Ovary (tissue), 9 donors: ENCODE data around the gene PNPLA8. TPM values are rescaled to one million over a fixed set of nuclear protein-coding genes. Genes with fewer than 3 reads are reported as not detected.

ENCODE experiments used
- DNase-seq, 5 donors: peaks; one replicate each; pipeline ENCODE4 v3.0.0-alpha.2; 2019 to 2020
- H3K27ac ChIP-seq, 2 donors: fragments of 200-600 bp; one replicate each; pipeline versions ENCODE4 v1.5.1 to v1.8.0; 2019 to 2022
- H3K27me3 ChIP-seq: fragments of 200-600 bp; one replicate; pipeline ENCODE4 v1.8.0; 2022
- H3K36me3 ChIP-seq: fragments of 200-600 bp; sonication (generic); one replicate; pipeline ENCODE4 v1.5.1; 2019
- H3K4me1 ChIP-seq: one replicate; pipeline ENCODE4 v1.8.1; 2013; ENCODE audit warnings: mild to moderate bottlenecking, moderate library complexity; ENCODE audit not compliant: insufficient read depth
- H3K4me3 ChIP-seq: fragments of 200-600 bp; sonication (generic); one replicate; pipeline ENCODE4 v1.5.1; 2017
- H3K9me3 ChIP-seq, 2 donors: fragments of 200-600 bp in 1 of 2; sonication (generic) in 1 of 2; one replicate each; pipeline versions ENCODE4 v1.5.1 to v1.8.1; 2013 to 2019; ENCODE audit warnings: mild to moderate bottlenecking in 1 of 2, moderate library complexity in 1 of 2
- EP300 ChIP-seq: sonication (generic); formaldehyde crosslinking; IDR thresholded peaks from one replicate; pipeline ENCODE4 v1.6.1; 2017; ENCODE audit warnings: antibody characterized with exemption
- POLR2A ChIP-seq: fragments of 450-650 bp; IDR thresholded peaks from one replicate; pipeline ENCODE4 v1.6.1; 2017; ENCODE audit warnings: antibody characterized with exemption, mild to moderate bottlenecking, moderate library complexity
- WGBS, 3 donors: extraction: QIAGEN DNeasy Blood & Tissue Kit in 1 of 3; methylation state at CpG; one replicate each; pipeline versions ENCODE4 v1.1.5 to v1.1.7; 2013 to 2017; 5-methylcytosine and 5-hydroxymethylcytosine counted together
- intact Hi-C, 4 donors: fragments of 100-400 bp; cut with DNase I; formaldehyde crosslinking; loops; one replicate each; pipeline versions ENCODE4 v1.11.0 to v1.15.1; 2022 to 2023
- polyA plus RNA-seq, 2 donors: library from polyadenylated mRNA; stranded (reverse); fragments of 200-250 nt in 1 of 2; fragments of 350-450 nt in 1 of 2; fragmentation: Illumina TruSeq in 1 of 2; extraction: RNeasy Lipid Tissue Mini Kit (QIAGEN cat#74804) in 1 of 2; gene quantifications; one replicate each; pipeline ENCODE4 v1.2.3, GENCODE V29; 2013 to 2014
- total RNA-seq, 7 donors: library from RNA; depleted of rRNA in 2 of 7; stranded (reverse); fragments of >200 nt in 2 of 7; fragmentation: NEBNext Ultra II Directional in 3 of 7; extraction: Animal tissue kit (Norgen Biotek cat#: 25700) in 3 of 7; gene quantifications; one replicate each; pipeline versions ENCODE4 v1.1.0 to v1.2.4, GENCODE V29; 2016 to 2023
- TF ChIP-seq, protein P1 (sequence below), 3 donors: fragments of 450-650 bp in 2 of 3; fragments of 200-600 bp in 1 of 3; IDR thresholded peaks; one replicate each; pipeline versions ENCODE4 v1.5.1 to v1.8.0; 2016 to 2022; ENCODE audit warnings: antibody characterized with exemption in 3 of 3, mild to moderate bottlenecking in 1 of 3
- donor health status: DM: no; HTN: no; CAD: no; lungs with moderate emphysema.
- donor health status: DM: no; HTN: no; CAD: no.
- donor health status: Bipolar disorder and iron deficiency.
- donor health status: DM: yes; HTN: yes; CAD: no.
- donor health status: DM: no; HTN: no; CAD: no.
- donor health status: DM: yes; HTN: yes; CAD: no.

PNPLA8 gene
- total and polyA plus RNA-seq, 9 donors: 16.8 to 39.7 (median 24.9) TPM

GRCh38 chr7:108459922-108460551 lies 65.9 kb downstream of the PNPLA8 start:
- no peak for DNase-seq
- H3K36me3 ChIP-seq: no peaks in the 10 kb centered on the region
- TF ChIP-seq, protein P1, sequence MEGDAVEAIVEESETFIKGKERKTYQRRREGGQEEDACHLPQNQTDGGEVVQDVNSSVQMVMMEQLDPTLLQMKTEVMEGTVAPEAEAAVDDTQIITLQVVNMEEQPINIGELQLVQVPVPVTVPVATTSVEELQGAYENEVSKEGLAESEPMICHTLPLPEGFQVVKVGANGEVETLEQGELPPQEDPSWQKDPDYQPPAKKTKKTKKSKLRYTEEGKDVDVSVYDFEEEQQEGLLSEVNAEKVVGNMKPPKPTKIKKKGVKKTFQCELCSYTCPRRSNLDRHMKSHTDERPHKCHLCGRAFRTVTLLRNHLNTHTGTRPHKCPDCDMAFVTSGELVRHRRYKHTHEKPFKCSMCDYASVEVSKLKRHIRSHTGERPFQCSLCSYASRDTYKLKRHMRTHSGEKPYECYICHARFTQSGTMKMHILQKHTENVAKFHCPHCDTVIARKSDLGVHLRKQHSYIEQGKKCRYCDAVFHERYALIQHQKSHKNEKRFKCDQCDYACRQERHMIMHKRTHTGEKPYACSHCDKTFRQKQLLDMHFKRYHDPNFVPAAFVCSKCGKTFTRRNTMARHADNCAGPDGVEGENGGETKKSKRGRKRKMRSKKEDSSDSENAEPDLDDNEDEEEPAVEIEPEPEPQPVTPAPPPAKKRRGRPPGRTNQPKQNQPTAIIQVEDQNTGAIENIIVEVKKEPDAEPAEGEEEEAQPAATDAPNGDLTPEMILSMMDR (IDR thresholded peaks at IDR 0.05): no peak
- TF ChIP-seq POLR2A: no peak
- no peak for TF ChIP-seq EP300
- H3K27me3 ChIP-seq: no peaks in the 10 kb centered on the region
- no peaks in the 10 kb centered on the region for H3K9me3 ChIP-seq
- H3K4me3 ChIP-seq: no peak overlapping the region
- intact Hi-C loops: no loop called here
- WGBS, 3 donors: 15 to 19% (median 16%) methylated on average over 3 of the region's 3 CpGs
- peaks cover 4% of the 10 kb centered on the region for H3K4me1 ChIP-seq
- no peak overlapping the region for H3K27ac ChIP-seq

DNA sequence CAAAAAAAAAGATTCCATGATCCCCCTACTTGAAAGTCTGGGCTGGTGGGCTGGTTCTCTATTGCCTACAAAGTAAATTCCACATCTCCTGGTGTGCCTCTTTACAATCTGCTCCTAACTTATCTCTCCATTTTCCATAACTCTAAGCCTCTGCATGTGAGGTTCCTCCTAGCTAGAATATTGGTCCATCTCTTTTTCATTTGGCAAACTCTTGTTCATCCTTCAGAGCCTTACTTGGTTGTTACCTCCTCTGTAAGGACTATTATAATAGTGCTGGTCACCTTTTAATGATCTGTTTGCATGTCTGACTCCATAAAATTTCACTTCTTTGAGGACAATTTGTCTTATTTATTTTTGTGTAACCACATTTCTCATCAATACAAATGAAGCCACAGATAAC lies 68.1 kb downstream of the PNPLA8 start:
- Histone ChIP-seq H3K27me3 (no peaks in the 10 kb centered on the region), H3K27ac (no peak overlapping the region)
- intact Hi-C loops: no loop called here

GRCh38 chr7:108456845-108457540 lies 68.9 kb downstream of the PNPLA8 start:
- H3K4me1 ChIP-seq: peaks cover 4% of the 10 kb centered on the region
- 12 to 20% (median 13%) methylated on average over 19 of the region's 19 CpGs for WGBS, 3 donors
- intact Hi-C loops: no loop called here
- peak overlapping the region; percentile 21 for H3K4me3 ChIP-seq
- TF ChIP-seq POLR2A (no peak), EP300 (no peak)
- TF ChIP-seq, protein P1 (IDR thresholded peaks at IDR 0.05): no peak
- H3K27me3 ChIP-seq: no peaks in the 10 kb centered on the region
- no peak for DNase-seq
- no peaks in the 10 kb centered on the region for H3K9me3 ChIP-seq
- no peak overlapping the region for H3K27ac ChIP-seq
- H3K36me3 ChIP-seq: no peaks in the 10 kb centered on the region

More for the DNA sequence above, 68.1 kb downstream of the PNPLA8 start:
- H3K36me3 ChIP-seq: no peaks in the 10 kb centered on the region
- TF ChIP-seq, protein P1 (IDR thresholded peaks at IDR 0.05): no peak
- no peak for TF ChIP-seq EP300
- TF ChIP-seq POLR2A: no peak
- no peaks in the 10 kb centered on the region for H3K9me3 ChIP-seq
- no peak overlapping the region for H3K4me3 ChIP-seq
- peaks cover 4% of the 10 kb centered on the region for H3K4me1 ChIP-seq
- DNase-seq: no peak

DNA sequence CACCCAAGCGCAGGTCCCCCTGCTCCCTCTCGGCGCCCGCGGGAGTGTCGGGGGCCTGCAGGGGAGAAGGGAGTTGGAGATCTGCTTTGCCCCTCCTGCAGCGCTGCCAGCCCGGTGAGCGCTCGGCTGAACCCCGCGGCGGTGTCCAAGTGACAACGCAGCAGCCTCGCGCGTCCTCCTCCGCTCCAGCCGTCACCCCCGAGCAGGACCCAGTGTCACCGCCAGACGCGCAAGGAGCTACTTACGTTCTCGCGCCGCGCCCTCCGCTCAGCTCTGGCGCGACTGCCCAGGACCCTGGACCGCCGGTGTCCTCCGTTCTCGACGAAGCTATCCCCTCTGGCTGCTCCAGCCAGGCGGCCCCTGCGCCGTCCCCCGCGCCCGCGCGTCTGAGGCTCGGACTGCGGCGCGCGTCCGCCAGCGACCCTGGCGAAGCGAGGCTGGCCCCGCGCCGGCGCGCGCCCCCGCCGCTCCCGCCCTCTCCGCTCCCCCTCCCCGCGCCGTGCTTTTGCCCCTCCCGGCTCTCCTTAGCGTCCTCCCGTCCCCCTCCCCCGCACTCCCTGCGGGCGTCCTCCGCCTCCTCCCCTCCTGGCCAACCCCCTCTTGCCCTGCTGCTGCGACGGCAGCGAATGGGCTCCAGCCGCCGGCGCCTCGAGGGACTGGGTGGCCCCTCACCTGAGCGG lies 69.8 kb downstream of the PNPLA8 start, which contains the start of gene NRCAM:
Gene NRCAM, minus strand, starts transcription at position 439 of the 680 bp plus-strand sequence. CDS start 216,372 bp downstream, outside the sequence.
- H3K27ac ChIP-seq: no peak within 1 kb of the TSS
- H3K4me3 ChIP-seq: peak within 1 kb of the TSS; percentile 21
- H3K27me3 ChIP-seq: no peaks in the 10 kb centered on the region
- peaks cover 4% of the 10 kb centered on the region for H3K4me1 ChIP-seq
- DNase-seq: peak; percentile 11 to 57 (median 41)
- no peaks in the 10 kb centered on the region for H3K36me3 ChIP-seq
- WGBS, 3 donors: 0 to 1% (median 0%) methylated on average over 10 to 81 of the region's 81 CpGs
- no peaks in the 10 kb centered on the region for H3K9me3 ChIP-seq
- TF ChIP-seq EP300: no peak
- no peak for TF ChIP-seq POLR2A
- TF ChIP-seq, protein P1 (IDR thresholded peaks at IDR 0.05): no peak
- intact Hi-C loops: no loop called here
